RWPE2 (cell line): ENCODE measurements around the gene NAV3.

Experiments
- ATAC-seq: fragments of 200-7000 bp; cut with Tn5 transposase; 3 replicates; pipeline ENCODE4 v1.9.1; 2021; ENCODE audit warnings: low read depth
- DNase-seq: peaks from one replicate; pipeline ENCODE4 v3.0.0-alpha.2; 2020; ENCODE audit warnings: low spot score
- H3K27ac ChIP-seq: fragments of 450-650 bp; 2 replicates; pipeline ENCODE4 v1.5.1; 2017; ENCODE audit warnings: mild to moderate bottlenecking; ENCODE audit not compliant: poor library complexity, severe bottlenecking
- H3K27me3 ChIP-seq: fragments of 250-450 bp; sonication (Bioruptor Pico); 2 replicates; pipeline ENCODE4 v1.5.1; 2021; ENCODE audit warnings: mild to moderate bottlenecking, moderate library complexity; ENCODE audit not compliant: insufficient read depth, poor library complexity, severe bottlenecking
- H3K36me3 ChIP-seq: fragments of 250-450 bp; sonication (Bioruptor Pico); 2 replicates; pipeline ENCODE4 v1.5.1; 2020; ENCODE audit warnings: low read depth, mild to moderate bottlenecking, moderate library complexity
- H3K4me1 ChIP-seq: fragments of 250-450 bp; sonication (Bioruptor Pico); 2 replicates; pipeline ENCODE4 v1.5.1; 2021; ENCODE audit warnings: mild to moderate bottlenecking, moderate library complexity; ENCODE audit not compliant: insufficient read depth, poor library complexity, severe bottlenecking
- H3K4me3 ChIP-seq: fragments of 250-450 bp; sonication (Bioruptor Pico); 2 replicates; pipeline ENCODE4 v1.5.1; 2021; ENCODE audit warnings: mild to moderate bottlenecking, moderate library complexity; ENCODE audit not compliant: severe bottlenecking
- H3K9me3 ChIP-seq: fragments of 250-450 bp; sonication (Bioruptor Pico); 2 replicates; pipeline ENCODE4 v1.5.1; 2021; ENCODE audit warnings: mild to moderate bottlenecking, moderate library complexity; ENCODE audit not compliant: severe bottlenecking
- CTCF ChIP-seq: fragments of 450-650 bp; IDR thresholded peaks from one replicate; pipeline ENCODE4 v1.5.1; 2017; ENCODE audit warnings: mild to moderate bottlenecking, moderate library complexity; ENCODE audit not compliant: poor library complexity, severe bottlenecking

Gene NAV3

DNA sequence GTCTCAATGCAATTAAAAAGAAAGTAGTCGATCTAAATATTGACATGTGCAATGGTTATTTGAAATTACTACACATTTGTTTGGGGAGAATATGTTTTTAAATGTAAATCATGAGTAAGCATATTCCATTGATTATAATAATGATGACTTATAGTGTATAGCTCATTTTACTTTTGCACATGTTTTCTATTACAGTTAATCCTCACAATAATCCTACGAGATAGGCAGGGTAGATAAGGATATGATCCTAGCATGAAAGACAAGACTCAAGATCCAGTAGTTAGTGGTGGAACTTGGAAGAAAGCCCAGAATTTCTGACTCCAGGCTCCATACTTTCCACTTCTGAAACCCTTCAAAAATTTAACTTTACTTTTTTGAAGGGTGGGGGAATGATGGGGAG is 94.0 kb downstream of the NAV3 start:
- TF ChIP-seq CTCF: no peak
- no peak overlapping the region for H3K4me3 ChIP-seq
- ATAC-seq (no peak), DNase-seq (no peak)
- H3K27ac ChIP-seq: no peak overlapping the region
- peaks cover 2% of the 10 kb centered on the region for H3K27me3 ChIP-seq
- H3K36me3 ChIP-seq: no peaks in the 10 kb centered on the region
- H3K4me1 ChIP-seq: no peaks in the 10 kb centered on the region
- no peaks in the 10 kb centered on the region for H3K9me3 ChIP-seq

DNA sequence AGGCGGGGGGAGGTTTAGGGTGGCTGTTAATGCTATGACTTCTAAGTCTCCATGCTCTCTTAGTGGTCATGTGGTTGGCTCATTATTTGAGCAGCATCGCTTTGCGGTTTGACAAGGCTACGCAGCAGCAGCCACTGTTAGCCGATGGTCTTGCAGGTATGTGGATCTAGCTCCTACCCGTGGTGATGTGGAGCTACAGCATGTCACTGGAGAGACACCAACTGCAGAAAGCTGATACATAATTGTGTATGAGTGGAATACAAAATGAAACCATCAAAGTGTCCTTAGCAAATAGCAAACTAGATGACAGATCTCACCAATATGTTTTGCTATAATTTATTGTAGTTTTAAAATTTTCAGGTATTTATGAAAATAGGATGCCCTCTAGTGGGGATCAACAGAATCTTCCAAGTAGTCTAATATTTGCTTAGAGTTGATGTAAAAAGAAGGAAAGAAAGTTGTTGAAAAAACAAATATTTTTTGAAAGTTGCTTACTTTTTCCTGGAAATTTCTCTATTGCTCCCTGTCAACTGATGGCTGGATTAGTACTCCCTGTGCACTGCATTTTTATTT is 94.9 kb downstream of the NAV3 start:
- ATAC-seq (peak; percentile 99), DNase-seq (peak; percentile 76)
- TF ChIP-seq CTCF: peak; percentile 99
- H3K4me1 ChIP-seq: no peaks in the 10 kb centered on the region
- no peaks in the 10 kb centered on the region for H3K27me3 ChIP-seq
- no peak overlapping the region for H3K27ac ChIP-seq
- no peak overlapping the region for H3K4me3 ChIP-seq
- no peaks in the 10 kb centered on the region for H3K36me3 ChIP-seq
- H3K9me3 ChIP-seq: no peaks in the 10 kb centered on the region

DNA sequence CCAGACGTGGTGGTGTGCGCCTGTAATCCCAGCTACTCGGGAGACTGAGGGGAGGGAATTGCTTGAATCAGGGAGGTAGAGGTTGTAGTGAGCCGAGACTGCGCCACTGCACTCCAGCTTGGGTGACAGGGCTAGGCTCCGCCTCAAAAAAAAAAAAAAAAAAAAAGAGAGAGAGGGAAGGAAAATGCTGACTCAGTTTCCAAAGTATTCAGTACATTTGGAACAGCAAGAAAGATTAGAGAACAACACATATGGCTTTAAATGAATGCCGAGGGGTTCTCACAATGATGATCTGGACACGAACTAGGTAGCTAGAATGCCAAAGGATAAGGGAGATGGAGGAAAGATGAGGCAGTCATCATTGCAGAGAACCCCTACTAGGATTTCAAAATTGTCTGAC is 97.4 kb downstream of the NAV3 start:
- H3K9me3 ChIP-seq: no peaks in the 10 kb centered on the region

DNA sequence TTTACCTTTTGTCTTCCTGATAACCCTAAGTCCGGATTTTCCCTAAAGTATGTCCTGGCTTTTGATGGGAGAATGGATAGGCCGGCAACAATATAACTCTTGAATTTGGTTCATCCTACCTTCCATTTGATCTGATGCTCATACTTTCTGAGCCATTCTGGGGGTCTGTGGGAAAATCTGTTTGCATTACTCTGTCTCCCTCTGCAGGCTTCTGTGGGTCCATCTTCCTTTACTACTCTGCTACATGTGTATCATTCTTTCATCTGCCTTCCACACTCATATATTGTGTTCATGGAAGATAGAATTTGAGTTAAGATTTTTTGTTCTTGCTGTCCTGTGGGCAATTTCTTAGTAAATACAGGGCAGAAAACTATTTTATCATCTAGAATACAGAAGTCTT is 101.5 kb downstream of the NAV3 start:
- Histone ChIP-seq H3K27ac (no peak overlapping the region), H3K36me3 (no peaks in the 10 kb centered on the region), H3K27me3 (no peaks in the 10 kb centered on the region), H3K9me3 (no peaks in the 10 kb centered on the region), H3K4me1 (no peaks in the 10 kb centered on the region), H3K4me3 (no peak overlapping the region)
- TF ChIP-seq CTCF: peak; percentile 9
- ATAC-seq (no peak), DNase-seq (no peak)

More for the DNA sequence above, 97.4 kb downstream of the NAV3 start:
- no peak for DNase-seq
- TF ChIP-seq CTCF: no peak
- Histone ChIP-seq H3K4me3 (no peak overlapping the region), H3K27ac (no peak overlapping the region), H3K27me3 (no peaks in the 10 kb centered on the region), H3K36me3 (no peaks in the 10 kb centered on the region), H3K4me1 (no peaks in the 10 kb centered on the region)
- ATAC-seq: no peak

DNA sequence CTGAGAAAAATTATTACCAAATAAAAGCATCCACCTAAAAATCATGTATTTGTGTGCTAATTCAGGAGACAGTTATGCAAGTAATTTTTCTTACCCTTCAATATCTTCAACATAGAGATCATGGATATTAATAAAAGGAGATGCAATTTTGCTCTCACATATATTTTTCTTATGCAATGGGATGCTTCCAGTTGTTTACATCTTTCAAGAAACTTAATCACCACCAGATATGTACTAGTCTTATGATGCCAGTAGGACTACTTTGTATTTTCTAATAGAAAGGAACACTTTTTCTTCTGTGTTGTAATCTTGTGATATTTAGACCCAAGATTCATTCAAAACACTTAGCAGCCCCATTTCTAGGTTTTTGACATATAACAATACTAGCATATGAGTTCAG is 107.6 kb downstream of the NAV3 start:
- H3K36me3 ChIP-seq: no peaks in the 10 kb centered on the region
- DNase-seq: no peak
- no peak for ATAC-seq
- no peak for TF ChIP-seq CTCF
- peaks cover 34% of the 10 kb centered on the region for H3K4me1 ChIP-seq
- H3K27ac ChIP-seq: no peak overlapping the region
- H3K9me3 ChIP-seq: no peaks in the 10 kb centered on the region
- no peak overlapping the region for H3K4me3 ChIP-seq
- H3K27me3 ChIP-seq: no peaks in the 10 kb centered on the region
